Liver (tissue), 9 donors: ENCODE measurements around the gene SPATA13. TPM values are rescaled to one million over a fixed set of nuclear protein-coding genes. Genes with fewer than 3 reads are reported as not detected.

Source experiments
- DNase-seq: peaks from one replicate; pipeline ENCODE4 v3.0.0-alpha.2; 2017; ENCODE audit warnings: low spot score
- H3K27ac ChIP-seq, 2 donors: one replicate each; pipeline ENCODE4 v1.7.0; 2013; ENCODE audit warnings: inconsistent platforms in 2 of 2, low read length in 2 of 2, control low read depth in 1 of 2, low read depth in 1 of 2, mild to moderate bottlenecking in 1 of 2
- H3K27me3 ChIP-seq, 4 donors: one replicate each; pipeline versions ENCODE4 v1.6.1 to v1.7.0; 2013; ENCODE audit warnings: low read length in 3 of 4, inconsistent platforms in 1 of 4, mild to moderate bottlenecking in 1 of 4, moderate library complexity in 1 of 4; ENCODE audit not compliant: control insufficient read depth in 4 of 4, insufficient read depth in 4 of 4
- H3K36me3 ChIP-seq, 4 donors: one replicate each; pipeline versions ENCODE4 v1.6.1 to v1.7.0; 2013; ENCODE audit warnings: low read length in 3 of 4, mild to moderate bottlenecking in 3 of 4, low read depth in 1 of 4, moderate library complexity in 1 of 4; ENCODE audit not compliant: control insufficient read depth in 4 of 4, insufficient read depth in 3 of 4
- H3K4me1 ChIP-seq, 4 donors: one replicate each; pipeline versions ENCODE4 v1.6.1 to v1.7.0; 2013; ENCODE audit warnings: low read length in 3 of 4, mild to moderate bottlenecking in 3 of 4, moderate library complexity in 1 of 4; ENCODE audit not compliant: control insufficient read depth in 4 of 4, insufficient read depth in 4 of 4
- H3K4me3 ChIP-seq, 3 donors: one replicate each; pipeline versions ENCODE4 v1.6.1 to v1.7.0; 2013; ENCODE audit warnings: low read length in 3 of 3, control low read depth in 1 of 3, low read depth in 1 of 3, mild to moderate bottlenecking in 1 of 3
- H3K9ac ChIP-seq, 2 donors: one replicate each; pipeline ENCODE4 v1.7.0; 2013; ENCODE audit warnings: low read length in 2 of 2, mild to moderate bottlenecking in 2 of 2, moderate library complexity in 2 of 2, control low read depth in 1 of 2, low read depth in 1 of 2
- H3K9me3 ChIP-seq, 4 donors: one replicate each; pipeline versions ENCODE4 v1.6.1 to v1.7.0; 2013; ENCODE audit warnings: low read length in 3 of 4; ENCODE audit not compliant: control insufficient read depth in 4 of 4
- ATF3 ChIP-seq: IDR thresholded peaks from 2 replicates; pipeline ENCODE4 v1.6.1; 2016; ENCODE audit warnings: antibody characterized with exemption
- CTCF ChIP-seq: fragments of 150-350 bp; IDR thresholded peaks from 2 replicates; pipeline ENCODE4 v1.5.1; 2017; ENCODE audit warnings: improper control_type of control experiment, low read depth, low read length; ENCODE audit not compliant: missing input control
- EGR1 ChIP-seq, 2 donors: IDR thresholded peaks; 2 replicates each; pipeline ENCODE4 v1.6.1; 2016 to 2018; ENCODE audit warnings: antibody characterized with exemption in 2 of 2, low read depth in 2 of 2
- GABPA ChIP-seq, 2 donors: IDR thresholded peaks in 1 of 2; conservative IDR thresholded peaks in 1 of 2; 2 replicates each; pipeline ENCODE4 v1.6.1; 2016; ENCODE audit warnings: antibody characterized with exemption in 2 of 2, mild to moderate bottlenecking in 1 of 2, moderate library complexity in 1 of 2
- HNF4A ChIP-seq, 2 donors: conservative IDR thresholded peaks; 2 replicates each; pipeline ENCODE4 v1.6.1; 2016; ENCODE audit warnings: antibody characterized with exemption in 2 of 2, mild to moderate bottlenecking in 2 of 2
- HNF4G ChIP-seq: IDR thresholded peaks from 2 replicates; pipeline ENCODE4 v1.6.1; 2016; ENCODE audit warnings: antibody characterized with exemption
- JUND ChIP-seq, 2 donors: IDR thresholded peaks; 2 replicates each; pipeline ENCODE4 v1.6.1; 2016; ENCODE audit warnings: antibody characterized with exemption in 2 of 2
- MAX ChIP-seq: IDR thresholded peaks from 2 replicates; pipeline ENCODE4 v1.6.1; 2016; ENCODE audit warnings: antibody characterized with exemption
- NR2F2 ChIP-seq: IDR thresholded peaks from 2 replicates; pipeline ENCODE4 v1.6.1; 2016; ENCODE audit warnings: antibody characterized with exemption
- RAD21 ChIP-seq, 2 donors: IDR thresholded peaks; 2 replicates each; pipeline ENCODE4 v1.6.1; 2016; ENCODE audit warnings: antibody characterized with exemption in 2 of 2, mild to moderate bottlenecking in 2 of 2
- RXRA ChIP-seq, 2 donors: IDR thresholded peaks; 2 replicates each; pipeline ENCODE4 v1.6.1; 2017 to 2018; ENCODE audit warnings: antibody characterized with exemption in 2 of 2, mild to moderate bottlenecking in 1 of 2
- SP1 ChIP-seq: IDR thresholded peaks from 2 replicates; pipeline ENCODE4 v1.6.1; 2018; ENCODE audit warnings: antibody characterized with exemption, mild to moderate bottlenecking
- TAF1 ChIP-seq: conservative IDR thresholded peaks from 2 replicates; pipeline ENCODE4 v1.6.1; 2016; ENCODE audit warnings: antibody characterized with exemption, mild to moderate bottlenecking
- YY1 ChIP-seq: IDR thresholded peaks from 2 replicates; pipeline ENCODE4 v1.6.1; 2016; ENCODE audit warnings: antibody characterized with exemption, mild to moderate bottlenecking
- ZBTB33 ChIP-seq: IDR thresholded peaks from 2 replicates; pipeline ENCODE4 v1.6.1; 2016; ENCODE audit warnings: antibody characterized with exemption
- WGBS: extraction: QIAGEN DNeasy Blood & Tissue Kit; methylation state at CpG from one replicate; pipeline ENCODE4 v1.1.7; 2013; 5-methylcytosine and 5-hydroxymethylcytosine counted together
- polyA plus RNA-seq, 2 donors: library from polyadenylated mRNA; stranded (reverse) in 1 of 2; unstranded in 1 of 2; fragments of 200-250 nt in 1 of 2; fragments of >200 nt in 1 of 2; fragmentation: Nextera tagmentation in 1 of 2; extraction: Ambion mirVana in 1 of 2; gene quantifications; one replicate each; pipeline versions ENCODE4 v1.2.1 to v1.2.3, GENCODE V29; 2013 to 2015
- total RNA-seq, 2 donors: library from RNA; depleted of rRNA; stranded (reverse); fragments of >200 nt; gene quantifications; one replicate each; pipeline ENCODE4 v1.2.3, GENCODE V29; 2014
- donor health status: healthy.
- donor health status: healthy.
- donor health status: healthy.
- donor health status: healthy.
- donor health status: healthy.

Gene SPATA13
- total and polyA plus RNA-seq, 4 donors, result 10.0 to 57.6 (median 20.4) TPM

- TF ChIP-seq ZBTB33 (no peak), ATF3 (no peak), TAF1 (no peak), HNF4G (no peak), SP1 (no peak), EGR1 (IDR thresholded peaks at IDR 0.05; ENCODE audit: low read depth in 2 of 2) (no peak)
Measured at GRCh38 chr13:24292481-24292880, 132.0 kb downstream of the SPATA13 start (continued).

GRCh38 chr13:24293746-24294145, 133.2 kb downstream of the SPATA13 start:
- H3K27ac ChIP-seq, result no peak overlapping the region
- H3K36me3 ChIP-seq, result peaks cover 23 to 91% (median 83%) of the 10 kb centered on the region in 4 donors
- no peaks in the 10 kb centered on the region for H3K27me3 ChIP-seq
- H3K9ac ChIP-seq, result no peak overlapping the region
- no peak overlapping the region for H3K4me3 ChIP-seq
- WGBS, result 97% methylated on average over 10 of the region's 10 CpGs
- H3K9me3 ChIP-seq, result no peaks in the 10 kb centered on the region
- DNase-seq, result no peak
- H3K4me1 ChIP-seq, result no peaks in the 10 kb centered on the region
- TF ChIP-seq GABPA (IDR thresholded peaks at IDR 0.05 in 1 of 2, conservative IDR thresholded peaks at IDR 0.05 in 1 of 2) (no peak), YY1 (no peak), ATF3 (no peak), NR2F2 (no peak), HNF4A (conservative IDR thresholded peaks at IDR 0.05) (no peak), RXRA (IDR thresholded peaks at IDR 0.05) (no peak), CTCF (no peak)

- no peak for TF ChIP-seq HNF4A (conservative IDR thresholded peaks at IDR 0.05)
- TF ChIP-seq NR2F2, result no peak
- TF ChIP-seq CTCF, result no peak
- TF ChIP-seq RAD21 (IDR thresholded peaks at IDR 0.05), result no peak
- no peak for TF ChIP-seq JUND (IDR thresholded peaks at IDR 0.05)
- no peak for TF ChIP-seq EGR1 (IDR thresholded peaks at IDR 0.05; ENCODE audit: low read depth in 2 of 2)
- no peak for TF ChIP-seq RXRA (IDR thresholded peaks at IDR 0.05)
- no peak for TF ChIP-seq TAF1
- no peak for TF ChIP-seq MAX
- no peak for TF ChIP-seq ATF3
- no peak for TF ChIP-seq HNF4G
- no peak overlapping the region for H3K9ac ChIP-seq
- H3K27ac ChIP-seq, result no peak overlapping the region
- H3K4me3 ChIP-seq, result no peak overlapping the region
- 98% methylated on average over 16 of the region's 16 CpGs for WGBS
- no peaks in the 10 kb centered on the region for H3K27me3 ChIP-seq
- no peaks in the 10 kb centered on the region for H3K4me1 ChIP-seq
- no peaks in the 10 kb centered on the region for H3K9me3 ChIP-seq
- DNase-seq, result no peak
- peaks cover 9 to 98% (median 88%) of the 10 kb centered on the region in 4 donors for H3K36me3 ChIP-seq
Measured at GRCh38 chr13:24299488-24300114, 139.1 kb downstream of the SPATA13 start.
